ENCODE data around the gene CACNA1F. TPM values are rescaled to one million over a fixed set of nuclear protein-coding genes. Genes with fewer than 3 reads are reported as not detected.
"Not testable (repeated sequence)": the region's sequence is repeated elsewhere in the genome, so short reads cannot be mapped to it uniquely, and the experiment has no call there.

The CACNA1F gene
- total RNA-seq, 1 experiment from 2014 or later, result not detected

GRCh38 chrX:49188468-49189076, 44.6 kb downstream of the CACNA1F start:
- DNase-seq (ENCODE audit: low read depth), result no peak
- in situ Hi-C loops (cut with HindIII; ENCODE audit: low pct_unique_long_range_greater_than_20kb, low sequenced_read_pairs), result no loop called here

- no peak for DNase-seq (ENCODE audit: low read depth)
- in situ Hi-C loops (cut with HindIII; ENCODE audit: low pct_unique_long_range_greater_than_20kb, low sequenced_read_pairs), result no loop called here
These were observed 45.6 kb downstream of the CACNA1F start for GRCh38 chrX:49187526-49187925.

GRCh38 chrX:49187028-49187394, 46.1 kb downstream of the CACNA1F start:
- in situ Hi-C loops (cut with HindIII; ENCODE audit: low pct_unique_long_range_greater_than_20kb, low sequenced_read_pairs), result no loop called here
- no peak for DNase-seq (ENCODE audit: low read depth)

DNA sequence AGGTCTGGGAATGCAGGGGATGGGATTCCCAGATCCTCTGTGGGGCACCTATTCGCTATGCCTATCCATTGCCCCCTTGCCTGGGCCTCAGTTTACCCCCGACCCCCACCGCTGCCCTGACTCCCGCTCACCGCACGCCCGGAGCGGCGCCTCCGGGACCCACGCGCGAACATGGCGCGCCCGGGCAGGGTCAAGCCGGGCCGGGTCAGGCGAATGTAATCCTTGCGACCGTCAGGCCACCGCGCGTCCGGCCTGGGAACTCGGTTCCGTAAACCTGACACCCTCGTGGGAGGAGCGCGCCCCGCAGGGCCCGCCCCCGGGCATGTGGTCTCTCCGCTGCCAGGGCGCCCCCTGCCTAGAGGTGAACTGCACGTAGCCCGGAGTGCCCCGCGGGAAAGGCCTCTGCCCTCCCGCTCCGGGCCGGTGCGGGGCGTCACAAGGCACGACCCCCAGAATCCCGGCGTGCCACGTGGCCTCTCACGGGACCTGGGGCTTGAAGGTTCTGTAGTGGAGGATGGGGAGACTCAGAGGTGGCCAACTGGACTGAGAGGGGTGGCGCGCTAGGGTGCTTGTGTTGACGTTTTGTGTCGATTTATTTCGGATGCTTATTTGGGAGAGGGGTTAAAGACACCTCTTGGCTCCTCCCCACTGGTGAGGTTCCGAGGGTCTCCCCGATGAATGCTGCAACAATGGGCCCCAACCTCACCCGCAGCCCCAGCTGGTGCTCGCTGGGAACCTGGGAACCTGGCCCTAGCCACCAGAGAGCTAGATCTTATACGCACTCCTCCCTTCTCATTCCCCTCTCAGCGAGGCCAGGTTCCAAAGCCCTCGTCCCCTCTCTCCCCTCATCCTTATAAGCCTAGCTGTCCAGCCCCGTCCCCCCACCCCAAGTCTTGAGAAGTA, 46.8 kb downstream of the CACNA1F start, which contains the start of gene PRICKLE3:
Gene PRICKLE3, minus strand, starts transcription at position 249 of the 903 bp plus-strand sequence. Its CDS starts 76 bp downstream, at position 173.
- DNase-seq (ENCODE audit: low read depth), result peak; percentile 65
- in situ Hi-C loops (cut with HindIII; ENCODE audit: low pct_unique_long_range_greater_than_20kb, low sequenced_read_pairs), result no loop called here

DNA sequence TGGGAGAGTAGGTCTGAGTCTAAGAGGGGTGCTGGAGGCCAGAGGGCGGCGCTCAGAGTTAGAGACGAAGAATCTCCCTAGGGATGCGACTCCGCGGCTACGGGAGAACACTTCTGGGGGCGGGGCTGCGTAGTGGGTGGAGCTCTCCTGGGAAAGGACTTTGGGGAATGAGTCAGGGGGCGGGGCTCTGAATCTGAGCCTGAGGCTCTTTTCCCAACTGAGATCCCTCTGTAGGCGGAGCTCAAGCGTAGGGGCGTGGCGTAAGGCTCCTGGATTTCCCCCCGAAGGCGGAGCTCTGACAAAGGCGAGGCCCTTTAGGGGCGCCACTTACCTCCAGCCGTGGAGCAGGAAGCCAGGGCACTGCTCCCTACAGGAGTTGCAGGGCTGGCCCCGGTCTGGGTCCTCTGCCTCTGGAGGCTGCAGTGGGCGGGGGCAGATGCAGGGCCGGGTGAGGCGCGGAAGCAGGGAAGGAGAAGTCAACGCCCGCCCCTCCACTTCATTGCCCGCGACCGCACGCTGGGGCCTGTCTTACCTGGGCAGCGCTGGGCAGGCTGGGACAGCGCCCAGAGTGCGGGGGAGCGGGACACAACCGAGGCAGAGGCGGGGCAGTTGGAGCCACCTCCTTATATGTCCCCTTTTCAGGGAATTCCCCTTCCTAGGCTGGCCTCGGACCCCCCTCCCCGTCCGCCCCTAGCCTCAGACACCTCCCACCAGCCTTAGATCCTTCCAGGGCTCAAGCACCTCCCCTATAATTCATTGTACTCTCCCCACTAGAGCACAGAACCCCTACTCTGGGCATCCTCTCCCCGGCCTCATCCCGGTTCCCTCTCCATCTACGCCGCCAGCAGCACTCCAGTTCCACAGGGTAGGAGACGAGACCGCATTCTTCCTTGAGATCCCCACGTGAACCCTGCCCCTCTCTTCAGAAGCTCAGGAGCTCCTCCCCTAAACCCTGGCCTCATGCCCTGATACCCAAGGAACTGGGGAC, 48.6 kb downstream of the CACNA1F start:
- in situ Hi-C loops (cut with HindIII; ENCODE audit: low pct_unique_long_range_greater_than_20kb, low sequenced_read_pairs), result no loop called here
- DNase-seq (ENCODE audit: low read depth), result peak; percentile 94

GRCh38 chrX:49183701-49184281, 49.3 kb downstream of the CACNA1F start:
- no peak for DNase-seq (ENCODE audit: low read depth)
- in situ Hi-C loops (cut with HindIII; ENCODE audit: low pct_unique_long_range_greater_than_20kb, low sequenced_read_pairs), result no loop called here

DNA sequence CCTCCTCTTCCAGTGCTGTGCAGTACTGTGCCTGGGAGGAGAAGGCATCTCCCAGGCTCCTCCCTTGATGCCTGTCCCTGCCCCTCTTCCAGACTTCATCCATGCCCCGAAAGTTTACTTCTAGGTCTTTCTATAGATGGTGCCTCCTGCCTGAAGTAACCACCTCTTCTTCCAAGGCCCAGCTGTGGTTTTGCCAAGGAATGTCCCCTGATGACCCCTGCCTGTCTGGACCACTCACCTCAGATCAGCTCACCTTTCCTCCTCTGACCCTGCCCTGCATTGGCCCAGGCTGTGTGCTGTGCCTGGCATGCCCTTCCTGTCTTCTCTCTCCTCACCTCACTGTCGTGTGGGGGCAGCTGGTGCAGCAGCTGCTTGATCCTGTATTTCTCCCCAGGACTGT, 53.8 kb downstream of the CACNA1F start:
- no peak for DNase-seq (ENCODE audit: low read depth)
- in situ Hi-C loops (cut with HindIII; ENCODE audit: low pct_unique_long_range_greater_than_20kb, low sequenced_read_pairs), result no loop called here

DNA sequence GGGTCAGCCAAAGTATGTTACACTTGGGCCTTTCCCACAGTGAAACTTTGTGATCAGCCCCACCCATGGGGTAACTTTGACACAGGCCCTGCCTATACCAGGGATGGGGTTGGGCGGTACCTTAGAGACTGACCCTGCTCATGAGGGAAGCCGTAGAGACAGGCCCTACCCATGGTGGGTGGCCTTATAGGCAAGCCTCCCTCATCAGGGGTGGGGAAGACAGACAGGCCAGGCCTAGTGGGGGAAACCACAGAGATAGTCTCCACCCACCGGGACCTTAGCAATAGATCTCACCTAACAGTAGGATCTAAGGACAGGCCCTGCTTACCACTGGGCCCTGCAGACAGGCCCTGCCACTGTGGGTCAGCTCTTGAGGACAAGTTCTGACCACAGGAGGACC, 54.6 kb downstream of the CACNA1F start:
- DNase-seq (ENCODE audit: low read depth), result no peak
- in situ Hi-C loops (cut with HindIII; ENCODE audit: low pct_unique_long_range_greater_than_20kb, low sequenced_read_pairs), result no loop called here

DNA sequence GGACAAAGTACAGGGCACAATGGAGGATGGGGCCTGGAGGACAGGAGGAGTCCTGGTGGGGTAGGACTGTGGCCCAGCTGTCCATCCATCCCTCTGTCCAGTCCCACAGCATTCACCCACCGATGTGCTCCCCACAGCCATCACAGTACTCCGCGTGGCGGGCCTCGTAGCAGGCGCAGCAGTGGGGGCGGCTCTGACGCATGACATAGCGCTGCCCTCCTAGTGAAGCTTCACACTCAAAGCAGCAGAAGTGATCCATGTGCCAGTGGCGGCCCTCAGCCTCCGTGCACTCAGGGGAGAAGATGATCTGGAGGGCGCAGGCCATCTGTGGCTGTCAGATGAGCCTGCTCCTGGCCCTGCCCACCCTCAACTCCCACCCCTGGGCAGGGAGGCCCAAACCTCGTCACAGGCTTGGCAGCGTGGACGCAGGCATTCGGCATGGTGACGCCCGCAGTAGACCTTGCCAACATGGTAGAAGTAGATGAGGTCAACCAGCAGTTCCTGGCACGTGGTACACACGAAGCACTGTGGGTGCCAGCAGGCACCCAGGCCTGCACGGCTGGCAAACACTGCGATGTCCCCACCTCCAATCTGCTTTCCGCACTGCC, 55.2 kb downstream of the CACNA1F start:
- no peak for DNase-seq (ENCODE audit: low read depth)
- in situ Hi-C loops (cut with HindIII; ENCODE audit: low pct_unique_long_range_greater_than_20kb, low sequenced_read_pairs), result no loop called here

GRCh38 chrX:49177338-49177833, 55.8 kb downstream of the CACNA1F start:
- in situ Hi-C loops (cut with HindIII; ENCODE audit: low pct_unique_long_range_greater_than_20kb, low sequenced_read_pairs), result no loop called here
- DNase-seq (ENCODE audit: low read depth), result no peak

GRCh38 chrX:49176421-49177326, 56.5 kb downstream of the CACNA1F start:
- in situ Hi-C loops (cut with HindIII; ENCODE audit: low pct_unique_long_range_greater_than_20kb, low sequenced_read_pairs), result no loop called here
- no peak for DNase-seq (ENCODE audit: low read depth)

- in situ Hi-C loops (cut with HindIII; ENCODE audit: low pct_unique_long_range_greater_than_20kb, low sequenced_read_pairs), result no loop called here
- no peak for DNase-seq (ENCODE audit: low read depth)
These were observed 57.5 kb downstream of the CACNA1F start for GRCh38 chrX:49175435-49176274.

GRCh38 chrX:49174723-49175122, 58.4 kb downstream of the CACNA1F start:
- no peak for DNase-seq (ENCODE audit: low read depth)
- in situ Hi-C loops (cut with HindIII; ENCODE audit: low pct_unique_long_range_greater_than_20kb, low sequenced_read_pairs), result no loop called here

DNA sequence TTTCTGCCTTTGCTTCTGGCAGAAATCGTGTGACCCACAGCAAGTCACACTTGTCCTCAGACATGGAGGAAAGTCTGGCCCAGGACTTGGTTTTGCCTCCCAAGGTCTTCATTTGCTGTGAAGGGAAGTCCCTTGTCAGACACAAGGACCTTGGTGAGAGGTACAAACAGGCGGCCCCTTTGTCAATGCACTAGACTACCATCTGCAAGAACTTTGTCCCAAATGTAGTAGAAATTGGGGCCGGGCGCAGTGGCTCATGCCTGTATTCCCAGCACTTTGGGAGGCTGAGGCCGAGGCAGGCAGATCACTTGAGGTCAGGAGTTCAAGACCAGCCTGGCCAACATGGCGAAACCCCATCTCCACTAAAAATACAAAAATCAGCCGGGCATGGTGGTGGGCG, 59.6 kb downstream of the CACNA1F start:
- DNase-seq (ENCODE audit: low read depth); in situ Hi-C loops (cut with HindIII; ENCODE audit: low pct_unique_long_range_greater_than_20kb, low sequenced_read_pairs): not testable (repeated sequence)

DNA sequence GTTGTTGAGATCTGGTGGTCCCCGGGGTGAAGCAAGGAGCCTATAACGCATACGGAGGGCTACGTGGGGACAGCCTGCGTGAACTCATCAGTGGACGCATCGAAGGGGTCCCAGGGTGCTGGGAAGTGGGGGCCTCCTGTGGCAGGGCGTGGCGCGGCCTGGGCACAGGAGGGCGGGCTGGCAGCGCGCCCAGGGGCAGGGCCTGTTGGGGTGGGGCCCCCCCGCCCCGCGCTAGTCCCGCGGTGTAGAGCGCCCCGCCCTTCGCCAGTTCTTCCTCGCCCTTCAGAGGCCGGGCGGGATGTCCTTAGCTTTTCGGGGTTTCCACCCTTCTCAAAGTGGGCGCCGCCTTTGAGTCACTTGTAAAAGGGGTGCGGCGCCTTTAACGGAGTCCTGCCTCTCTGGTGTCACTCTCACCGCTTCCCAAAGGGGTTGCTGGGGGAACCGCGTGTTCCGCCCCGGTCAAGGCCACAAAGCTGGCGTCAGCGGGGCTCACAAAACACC, 60.8 kb downstream of the CACNA1F start:
- peak; percentile 54 for DNase-seq (ENCODE audit: low read depth)
- in situ Hi-C loops (cut with HindIII; ENCODE audit: low pct_unique_long_range_greater_than_20kb, low sequenced_read_pairs), result no loop called here

All from Caki2 (cell line).